Testis (tissue), 3 donors: ENCODE data around the gene ARFRP1. TPM values are rescaled to one million over a fixed set of nuclear protein-coding genes. Genes with fewer than 3 reads are reported as not detected.

Experiments
- DNase-seq: peaks from one replicate; pipeline ENCODE4 v3.0.0-alpha.2; 2019
- H3K27ac ChIP-seq, 2 donors: fragments of 200-600 bp; sonication (generic); one replicate each; pipeline ENCODE4 v1.5.1; 2019
- H3K27me3 ChIP-seq: fragments of 200-600 bp; sonication (generic); one replicate; pipeline ENCODE4 v1.5.1; 2019
- H3K36me3 ChIP-seq: fragments of 200-600 bp; sonication (generic); one replicate; pipeline ENCODE4 v1.5.1; 2017; ENCODE audit warnings: low read depth; ENCODE audit errors: missing control alignments
- H3K4me1 ChIP-seq: fragments of 200-600 bp; sonication (generic); one replicate; pipeline ENCODE4 v1.5.1; 2019
- H3K4me3 ChIP-seq, 2 donors: fragments of 200-600 bp; sonication (generic); one replicate each; pipeline ENCODE4 v1.5.1; 2017 to 2019
- H3K9me3 ChIP-seq: fragments of 200-600 bp; sonication (generic); one replicate; pipeline ENCODE4 v1.5.1; 2017
- POLR2A ChIP-seq: fragments of 450-650 bp; IDR thresholded peaks from one replicate; pipeline ENCODE4 v1.6.1; 2017; ENCODE audit warnings: antibody characterized with exemption, mild to moderate bottlenecking, moderate library complexity
- WGBS, 2 donors: methylation state at CpG; one replicate each; pipeline ENCODE4 v1.1.5; 2018; 5-methylcytosine and 5-hydroxymethylcytosine counted together
- intact Hi-C: fragments of 100-400 bp; cut with DNase I; formaldehyde crosslinking; loops from one replicate; pipeline ENCODE4 v1.15.1; 2023; ENCODE audit warnings: low total_unique reads
- polyA plus RNA-seq: library from polyadenylated mRNA; stranded (reverse); fragments of 350-450 nt; fragmentation: Illumina TruSeq; extraction: RNeasy Lipid Tissue Mini Kit (QIAGEN cat#74804); gene quantifications from one replicate; pipeline ENCODE4 v1.2.3, GENCODE V29; 2014; ENCODE audit warnings: low read depth, low replicate concordance; ENCODE audit not compliant: insufficient read depth
- total RNA-seq, 2 donors: library from RNA; depleted of rRNA; stranded (reverse); fragments of >200 nt; gene quantifications; one replicate each; pipeline ENCODE4 v1.2.3, GENCODE V29; 2016
- TF ChIP-seq, protein P1 (sequence below), 3 experiments: fragments of 450-650 bp in 2 of 3; fragments of 200-600 bp in 1 of 3; sonication (generic) in 1 of 3; IDR thresholded peaks; one replicate each; pipeline ENCODE4 v1.5.1; 2016 to 2019; ENCODE audit warnings: antibody characterized with exemption in 3 of 3, mild to moderate bottlenecking in 2 of 3, moderate library complexity in 1 of 3

ARFRP1 gene
- total and polyA plus RNA-seq, 3 donors from 2014 or later: 37.8 to 55.6 (median 55.4) TPM

DNA sequence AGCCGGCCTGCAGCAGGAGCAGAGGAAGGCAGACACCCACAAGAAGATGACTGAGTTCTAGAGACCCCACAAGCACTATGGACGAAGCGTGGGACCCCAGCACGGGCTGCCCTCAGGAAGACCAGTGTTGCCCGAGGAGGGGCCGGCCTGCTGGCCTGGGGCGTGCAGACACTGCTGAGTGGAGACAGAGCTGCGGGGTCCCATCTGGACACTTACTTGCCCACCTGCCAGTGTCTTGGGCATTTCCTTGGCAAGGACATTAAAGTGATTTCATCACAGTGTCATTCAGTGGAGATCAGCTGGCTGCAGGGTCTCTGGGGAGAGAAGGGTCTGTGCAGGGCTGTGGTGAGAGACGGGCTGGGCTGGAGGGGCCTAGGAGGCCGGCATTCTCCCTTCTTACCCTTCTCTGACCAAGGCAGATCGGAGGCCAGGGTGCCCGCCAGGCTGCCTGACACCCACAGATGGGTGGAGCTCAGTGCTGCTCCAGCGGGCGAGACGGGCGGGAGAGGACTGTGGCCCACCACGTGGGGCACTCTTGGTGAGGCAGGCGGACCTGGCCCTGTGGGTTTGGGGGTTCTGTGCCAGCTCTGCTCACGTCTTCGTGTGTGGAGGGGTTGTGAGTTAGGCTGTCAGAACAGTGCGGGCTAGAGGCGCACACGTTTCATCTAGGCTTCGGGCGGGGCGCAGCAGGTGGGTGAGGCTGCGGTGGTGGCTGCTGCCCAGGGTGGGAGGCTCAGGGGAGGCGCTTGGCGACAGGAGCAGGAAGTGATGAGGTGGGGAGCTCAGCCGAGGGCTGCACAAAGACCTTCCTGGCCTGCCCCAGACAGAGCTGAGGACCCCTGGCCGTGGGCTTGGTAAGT, 28.3 kb upstream of the ARFRP1 start, which contains the start of gene LIME1:
Gene LIME1 (plus strand): TSS at position 806 of the 860 bp plus-strand sequence. CDS start 886 bp downstream, outside the sequence.
- Histone ChIP-seq H3K27me3 (no peaks in the 10 kb centered on the region), H3K36me3 (no peaks in the 10 kb centered on the region), H3K4me3 (no peak within 1 kb of the TSS), H3K27ac (no peak within 1 kb of the TSS), H3K4me1 (peaks cover 12% of the 10 kb centered on the region), H3K9me3 (no peaks in the 10 kb centered on the region)
- WGBS, 2 donors: 85 to 87% methylated on average over 22 to 31 of the region's 31 CpGs
- TF ChIP-seq, protein P1, sequence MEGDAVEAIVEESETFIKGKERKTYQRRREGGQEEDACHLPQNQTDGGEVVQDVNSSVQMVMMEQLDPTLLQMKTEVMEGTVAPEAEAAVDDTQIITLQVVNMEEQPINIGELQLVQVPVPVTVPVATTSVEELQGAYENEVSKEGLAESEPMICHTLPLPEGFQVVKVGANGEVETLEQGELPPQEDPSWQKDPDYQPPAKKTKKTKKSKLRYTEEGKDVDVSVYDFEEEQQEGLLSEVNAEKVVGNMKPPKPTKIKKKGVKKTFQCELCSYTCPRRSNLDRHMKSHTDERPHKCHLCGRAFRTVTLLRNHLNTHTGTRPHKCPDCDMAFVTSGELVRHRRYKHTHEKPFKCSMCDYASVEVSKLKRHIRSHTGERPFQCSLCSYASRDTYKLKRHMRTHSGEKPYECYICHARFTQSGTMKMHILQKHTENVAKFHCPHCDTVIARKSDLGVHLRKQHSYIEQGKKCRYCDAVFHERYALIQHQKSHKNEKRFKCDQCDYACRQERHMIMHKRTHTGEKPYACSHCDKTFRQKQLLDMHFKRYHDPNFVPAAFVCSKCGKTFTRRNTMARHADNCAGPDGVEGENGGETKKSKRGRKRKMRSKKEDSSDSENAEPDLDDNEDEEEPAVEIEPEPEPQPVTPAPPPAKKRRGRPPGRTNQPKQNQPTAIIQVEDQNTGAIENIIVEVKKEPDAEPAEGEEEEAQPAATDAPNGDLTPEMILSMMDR (IDR thresholded peaks at IDR 0.05): no peak
- TF ChIP-seq POLR2A: no peak
- DNase-seq: no peak
- intact Hi-C loops: no loop called here

DNA sequence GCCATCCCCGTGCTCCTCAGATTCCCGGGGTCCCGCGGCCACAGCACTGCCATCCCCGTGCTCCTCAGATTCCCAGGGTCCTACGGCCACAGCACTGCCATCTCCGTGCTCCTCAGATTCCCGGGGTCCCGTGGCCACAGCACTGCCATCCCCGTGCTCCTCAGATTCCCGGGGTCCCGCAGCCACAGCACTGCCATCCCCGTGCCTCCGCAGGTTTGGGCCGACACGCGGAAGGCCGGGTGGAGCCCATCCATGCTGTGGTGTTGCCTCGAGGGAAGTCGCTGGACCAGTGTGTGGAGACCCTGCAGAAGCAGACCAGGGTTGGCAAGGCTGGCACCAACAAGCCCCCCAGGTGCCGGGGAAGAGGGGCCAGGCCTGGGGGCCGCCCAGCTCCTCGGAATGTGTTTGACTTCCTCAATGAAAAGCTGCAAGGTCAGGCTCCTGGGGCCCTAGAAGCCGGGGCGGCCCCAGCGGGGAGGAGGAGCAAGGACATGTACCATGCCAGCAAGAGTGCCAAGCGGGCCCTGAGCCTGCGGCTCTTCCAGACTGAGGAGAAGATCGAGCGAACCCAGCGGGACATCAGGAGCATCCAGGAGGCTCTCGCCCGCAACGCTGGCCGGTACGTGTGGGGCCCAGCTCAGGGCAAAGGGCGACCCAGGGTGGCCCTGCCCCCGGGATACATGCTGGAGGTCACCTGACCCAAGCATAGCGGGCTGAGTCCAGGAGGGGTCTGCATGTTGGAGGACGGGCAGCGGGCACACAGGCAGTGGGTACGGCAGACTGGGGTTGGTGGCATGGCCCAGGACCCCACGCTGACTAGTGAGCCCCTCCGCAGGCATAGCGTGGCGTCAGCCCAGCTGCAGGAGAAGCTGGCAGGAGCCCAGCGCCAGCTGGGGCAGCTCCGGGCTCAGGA, 27.4 kb upstream of the ARFRP1 start:
- Histone ChIP-seq H3K27ac (no peak overlapping the region), H3K4me3 (no peak overlapping the region), H3K9me3 (no peaks in the 10 kb centered on the region), H3K27me3 (no peaks in the 10 kb centered on the region), H3K4me1 (peaks cover 10% of the 10 kb centered on the region), H3K36me3 (no peaks in the 10 kb centered on the region)
- TF ChIP-seq POLR2A: no peak
- TF ChIP-seq, protein P1 (IDR thresholded peaks at IDR 0.05): no peak
- intact Hi-C loops: no loop called here
- DNase-seq: no peak
- 90 to 93% methylated on average over 16 to 46 of the region's 48 CpGs for WGBS, 2 donors

DNA sequence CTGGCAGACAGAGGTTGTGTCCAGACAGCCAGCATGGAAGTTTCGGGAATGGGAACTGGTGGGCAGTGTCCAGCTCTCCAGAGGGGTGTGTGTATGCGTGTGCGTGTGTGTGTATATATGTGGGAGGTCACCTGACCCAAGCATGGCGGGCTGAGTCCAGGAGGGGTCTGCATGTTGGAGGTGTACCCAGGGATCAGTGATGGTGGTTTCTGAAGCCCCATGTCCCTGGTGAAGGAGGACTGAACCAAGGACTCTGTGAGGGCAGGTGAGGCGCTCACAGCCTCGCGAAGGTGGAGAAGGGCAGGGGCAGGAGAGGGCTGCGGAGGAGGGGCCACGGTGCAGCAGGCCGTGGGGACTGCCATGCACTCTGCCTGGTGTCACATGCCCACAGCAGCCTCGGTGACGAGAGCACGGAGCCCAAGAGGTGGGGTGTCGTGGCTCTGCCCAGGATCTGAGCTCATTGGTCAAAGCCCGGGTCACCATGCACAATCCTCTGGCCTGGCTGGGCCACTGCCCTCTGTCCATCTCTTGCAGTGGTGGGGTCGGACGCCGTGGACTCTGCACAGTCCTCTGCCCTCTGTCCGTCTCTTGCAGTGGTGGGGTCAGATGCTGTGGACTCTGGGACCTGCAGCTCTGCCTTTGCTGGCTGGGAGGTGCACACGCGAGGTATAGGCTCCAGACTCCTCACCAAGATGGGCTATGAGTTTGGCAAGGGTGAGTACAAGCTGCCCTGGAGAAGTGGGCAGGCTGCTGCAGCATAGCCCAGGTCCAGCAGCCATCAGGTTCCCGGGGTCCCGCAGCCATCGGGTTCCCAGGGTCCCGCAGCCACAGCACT, 26.6 kb upstream of the ARFRP1 start:
- no peak for TF ChIP-seq POLR2A
- TF ChIP-seq, protein P1 (IDR thresholded peaks at IDR 0.05): no peak
- Histone ChIP-seq H3K4me3 (no peak overlapping the region), H3K36me3 (no peaks in the 10 kb centered on the region), H3K27me3 (no peaks in the 10 kb centered on the region), H3K9me3 (no peaks in the 10 kb centered on the region), H3K27ac (no peak overlapping the region), H3K4me1 (peaks cover 10% of the 10 kb centered on the region)
- 93 to 95% methylated on average over 16 to 25 of the region's 25 CpGs for WGBS, 2 donors
- intact Hi-C loops: no loop called here
- no peak for DNase-seq

DNA sequence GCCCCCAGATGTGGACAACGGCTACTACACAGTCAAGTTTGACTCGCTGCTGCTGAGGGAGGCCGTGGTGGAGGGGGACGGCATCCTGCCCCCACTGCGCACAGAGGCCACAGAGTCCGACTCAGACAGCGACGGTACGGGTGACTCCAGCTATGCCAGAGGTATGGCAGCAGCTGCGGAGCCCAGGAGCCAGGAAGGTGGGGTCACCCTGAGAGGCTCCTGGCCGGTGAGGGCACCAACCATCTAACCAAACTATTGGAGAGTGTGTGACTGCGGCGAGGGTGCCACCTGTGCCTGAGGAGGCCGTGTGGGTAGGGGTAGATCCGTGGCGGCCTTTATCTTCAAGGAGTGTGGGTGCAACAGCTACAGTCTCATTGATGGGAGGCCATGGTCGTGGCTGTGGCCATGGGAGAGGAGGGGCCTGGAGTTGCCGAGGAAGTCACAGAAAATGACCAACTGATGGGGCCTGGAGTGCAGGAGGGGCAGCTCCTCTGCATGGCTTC, 25.9 kb upstream of the ARFRP1 start:
- DNase-seq: no peak
- Histone ChIP-seq H3K9me3 (no peaks in the 10 kb centered on the region), H3K4me3 (no peak overlapping the region), H3K27ac (no peak overlapping the region), H3K27me3 (no peaks in the 10 kb centered on the region), H3K36me3 (no peaks in the 10 kb centered on the region), H3K4me1 (peaks cover 10% of the 10 kb centered on the region)
- 90 to 93% methylated on average over 11 to 18 of the region's 18 CpGs for WGBS, 2 donors
- intact Hi-C loops: no loop called here
- no peak for TF ChIP-seq POLR2A
- TF ChIP-seq, protein P1 (IDR thresholded peaks at IDR 0.05): no peak
